Thyroid gland (tissue), 4 donors: Measurements from ENCODE around the gene NF1.

ENCODE experiments used
- POLR2A ChIP-seq, 2 donors: fragments of 450-650 bp; IDR thresholded peaks; one replicate each; pipeline ENCODE4 v1.6.1; 2017; ENCODE audit warnings: antibody characterized with exemption in 2 of 2, mild to moderate bottlenecking in 2 of 2, moderate library complexity in 1 of 2
- TF ChIP-seq, protein P1 (sequence below), 6 experiments: fragments of 200-600 bp in 3 of 6; fragments of 450-650 bp in 3 of 6; sonication (generic) in 3 of 6; IDR thresholded peaks; one replicate each; pipeline ENCODE4 v1.5.1; 2016 to 2019; ENCODE audit warnings: antibody characterized with exemption in 6 of 6, mild to moderate bottlenecking in 2 of 6, inconsistent platforms in 1 of 6, moderate library complexity in 1 of 6

- TF ChIP-seq, protein P1, sequence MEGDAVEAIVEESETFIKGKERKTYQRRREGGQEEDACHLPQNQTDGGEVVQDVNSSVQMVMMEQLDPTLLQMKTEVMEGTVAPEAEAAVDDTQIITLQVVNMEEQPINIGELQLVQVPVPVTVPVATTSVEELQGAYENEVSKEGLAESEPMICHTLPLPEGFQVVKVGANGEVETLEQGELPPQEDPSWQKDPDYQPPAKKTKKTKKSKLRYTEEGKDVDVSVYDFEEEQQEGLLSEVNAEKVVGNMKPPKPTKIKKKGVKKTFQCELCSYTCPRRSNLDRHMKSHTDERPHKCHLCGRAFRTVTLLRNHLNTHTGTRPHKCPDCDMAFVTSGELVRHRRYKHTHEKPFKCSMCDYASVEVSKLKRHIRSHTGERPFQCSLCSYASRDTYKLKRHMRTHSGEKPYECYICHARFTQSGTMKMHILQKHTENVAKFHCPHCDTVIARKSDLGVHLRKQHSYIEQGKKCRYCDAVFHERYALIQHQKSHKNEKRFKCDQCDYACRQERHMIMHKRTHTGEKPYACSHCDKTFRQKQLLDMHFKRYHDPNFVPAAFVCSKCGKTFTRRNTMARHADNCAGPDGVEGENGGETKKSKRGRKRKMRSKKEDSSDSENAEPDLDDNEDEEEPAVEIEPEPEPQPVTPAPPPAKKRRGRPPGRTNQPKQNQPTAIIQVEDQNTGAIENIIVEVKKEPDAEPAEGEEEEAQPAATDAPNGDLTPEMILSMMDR (IDR thresholded peaks at IDR 0.05) = no peak
- TF ChIP-seq POLR2A (IDR thresholded peaks at IDR 0.05) = no peak
These were observed 103.2 kb downstream of the NF1 start for GRCh38 chr17:31198026-31198425.
